Lung microvascular endothelial cell (primary cell): ENCODE data around the gene CST2. TPM values are rescaled to one million over a fixed set of nuclear protein-coding genes. Genes with fewer than 3 reads are reported as not detected.
"Not testable (repeated sequence)": the region's sequence is repeated elsewhere in the genome, so short reads cannot be mapped to it uniquely, and the experiment has no call there.

Source experiments
- DNase-seq, 2 donors: peaks; one replicate each; pipeline versions ENCODE4 v3.0.0 to v3.0.0-alpha.2; 2010; ENCODE audit warnings: low read depth in 2 of 2
- total RNA-seq: library from RNA; depleted of rRNA; stranded (reverse); fragments of >200 nt; gene quantifications from 2 replicates; pipeline ENCODE4 v1.2.1, GENCODE V29; 2014

The CST2 gene
- total RNA-seq, 1 donor from 2014 or later: not detected

DNA sequence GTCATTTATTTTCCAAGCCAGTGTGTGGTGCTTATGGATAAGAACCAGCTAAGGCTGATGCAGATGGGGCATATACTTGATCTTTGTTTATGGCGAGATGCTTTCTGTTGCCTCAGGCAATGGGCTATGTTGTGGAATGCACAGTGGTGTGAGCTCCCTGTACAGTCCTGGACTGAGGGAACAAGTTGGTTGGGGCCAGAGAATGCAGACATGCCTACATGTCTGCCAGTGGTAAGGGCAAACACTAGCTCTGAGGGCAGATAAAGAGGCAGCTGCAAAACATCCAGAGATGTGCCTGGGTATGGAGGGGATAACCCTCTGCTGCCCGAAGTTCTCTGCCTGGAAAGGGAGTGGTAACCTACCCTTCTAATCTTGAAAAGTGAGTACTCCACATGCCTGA lies 16.2 kb downstream of the CST2 start:
- DNase-seq: not testable (repeated sequence)

GRCh38 chr20:23800865-23801264 lies 25.7 kb downstream of the CST2 start:
- DNase-seq: no peak

DNA sequence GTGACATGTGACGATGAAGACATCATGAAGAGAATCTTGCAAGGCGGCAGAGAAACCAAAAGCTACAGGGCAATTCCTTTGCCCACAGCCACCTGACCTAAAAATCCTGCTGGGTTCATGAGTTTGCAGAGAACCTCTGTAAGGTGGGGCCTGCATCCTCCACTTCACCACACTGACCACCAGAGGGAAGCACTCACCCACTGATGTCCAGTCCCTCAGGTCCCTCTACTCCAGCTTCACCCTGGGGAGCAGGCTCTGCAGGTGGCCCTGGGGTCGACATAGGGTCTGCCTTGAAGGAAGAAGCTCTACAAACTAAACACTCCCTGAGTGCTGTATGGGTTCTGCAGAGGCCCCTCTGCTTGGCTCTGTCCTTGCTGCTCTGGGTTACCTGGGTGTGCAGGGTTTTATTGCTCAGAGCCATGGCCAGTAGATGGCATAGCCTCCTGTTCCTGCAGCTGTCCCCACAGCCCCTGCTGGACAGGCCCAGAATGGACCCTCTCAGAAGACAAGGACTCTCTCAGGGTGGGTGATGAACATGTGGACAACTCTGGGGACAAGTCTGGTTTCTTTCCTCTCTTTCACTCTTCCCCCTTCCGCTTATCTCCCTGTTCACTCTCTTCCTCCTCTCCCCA lies 27.2 kb downstream of the CST2 start:
- DNase-seq: peak; percentile 39 to 49

DNA sequence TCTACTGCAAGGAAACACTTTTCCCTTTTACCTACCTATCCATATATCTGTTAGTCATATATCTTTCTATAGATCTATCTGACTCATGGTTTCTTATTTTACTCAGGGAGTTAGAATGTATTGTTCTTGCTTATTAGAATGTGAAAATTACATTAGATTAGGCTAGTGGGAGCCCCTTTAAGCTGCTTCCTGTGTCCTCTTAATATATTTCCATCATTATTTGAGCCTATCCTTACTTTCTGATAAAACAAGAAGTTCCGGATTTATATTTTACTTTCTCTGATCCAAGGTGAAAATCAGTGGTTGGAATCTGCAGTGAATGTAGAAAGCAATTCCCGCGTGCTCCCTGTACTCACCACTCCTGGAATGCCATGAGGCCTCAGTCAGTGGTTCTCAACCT lies 31.0 kb downstream of the CST2 start:
- DNase-seq: no peak

DNA sequence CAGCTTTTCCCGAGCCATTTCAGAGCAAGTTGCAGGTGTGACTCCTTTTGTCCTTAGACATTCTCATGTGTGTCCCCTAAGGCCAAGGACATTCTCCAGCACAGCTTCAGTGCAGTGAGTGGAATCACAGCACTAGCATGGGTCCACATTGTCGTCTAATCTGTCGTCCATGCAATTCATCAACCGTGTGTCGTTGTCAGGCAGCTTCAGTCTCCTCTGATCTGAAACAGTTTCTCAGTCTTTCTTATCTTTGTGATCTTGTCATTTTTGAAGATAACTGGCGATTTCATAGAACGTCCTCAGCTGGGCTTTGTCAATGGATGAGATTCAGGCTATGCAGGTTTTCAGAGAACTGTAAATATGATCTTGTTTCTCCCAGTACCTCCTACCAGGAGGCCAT lies 31.7 kb downstream of the CST2 start:
- DNase-seq: no peak

DNA sequence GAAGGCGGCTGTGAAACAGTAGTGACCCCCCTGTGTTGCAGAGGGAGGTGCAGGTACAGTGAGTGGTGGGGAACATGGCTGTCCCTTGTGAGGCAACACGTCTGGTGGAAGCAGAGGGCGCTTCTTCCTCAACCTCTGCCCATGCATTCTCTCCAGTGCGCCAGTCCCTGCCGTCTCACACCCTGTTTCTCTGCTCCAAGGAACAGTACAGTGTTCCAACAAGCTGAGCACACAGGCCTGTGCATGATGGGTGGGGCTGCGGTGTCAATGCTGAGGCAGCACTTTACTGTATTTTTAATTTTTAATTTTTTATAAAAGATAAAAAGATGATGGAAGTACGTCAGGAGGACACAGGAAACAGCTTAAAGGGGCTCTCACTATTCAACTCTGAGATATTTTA lies 32.5 kb downstream of the CST2 start:
- no peak for DNase-seq

DNA sequence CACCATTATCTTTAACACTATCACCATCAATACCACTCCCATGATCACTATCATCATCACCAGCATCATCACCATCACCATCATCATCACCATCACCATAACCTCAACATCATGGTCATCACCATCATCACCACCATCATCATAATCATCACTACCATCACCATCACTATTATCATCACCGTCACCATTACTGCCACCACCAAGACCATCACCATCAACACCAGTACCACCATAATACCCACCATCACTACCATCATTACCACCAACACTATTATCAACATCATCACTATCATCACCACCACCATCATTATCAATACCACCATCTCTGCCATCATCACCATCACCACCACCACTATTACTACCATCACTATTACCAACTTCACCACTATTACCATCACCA lies 43.1 kb downstream of the CST2 start:
- no peak for DNase-seq

DNA sequence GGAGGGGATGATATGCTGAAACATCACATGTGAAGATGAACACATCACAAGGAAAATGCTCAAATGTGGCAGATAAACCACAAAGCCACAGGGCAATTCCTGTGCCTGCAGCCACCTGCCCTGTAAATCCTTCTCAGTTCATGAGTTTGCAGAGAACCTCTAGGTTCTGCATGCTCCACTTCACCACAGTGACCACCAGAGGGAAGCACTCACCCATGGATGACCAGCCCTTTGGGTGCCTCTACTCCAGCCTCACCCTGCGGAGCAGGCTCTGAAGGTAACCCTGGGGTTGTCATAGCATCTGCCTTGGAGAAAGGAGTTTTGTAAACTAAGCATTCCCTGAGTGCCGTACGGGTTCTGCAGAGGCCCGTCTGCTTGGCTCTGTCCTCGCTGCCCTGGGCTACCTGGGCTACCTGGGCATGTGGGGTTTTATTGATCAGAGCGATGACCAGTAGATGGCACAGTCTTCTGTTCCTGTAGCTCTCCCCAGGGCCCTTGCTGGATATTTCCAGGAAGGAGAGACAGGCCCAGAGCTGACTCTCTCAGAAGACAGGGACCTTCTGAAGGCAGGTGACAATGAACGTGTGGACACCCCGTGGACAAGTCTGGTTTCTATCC lies 44.1 kb downstream of the CST2 start:
- DNase-seq: peak; percentile 21 to 49

DNA sequence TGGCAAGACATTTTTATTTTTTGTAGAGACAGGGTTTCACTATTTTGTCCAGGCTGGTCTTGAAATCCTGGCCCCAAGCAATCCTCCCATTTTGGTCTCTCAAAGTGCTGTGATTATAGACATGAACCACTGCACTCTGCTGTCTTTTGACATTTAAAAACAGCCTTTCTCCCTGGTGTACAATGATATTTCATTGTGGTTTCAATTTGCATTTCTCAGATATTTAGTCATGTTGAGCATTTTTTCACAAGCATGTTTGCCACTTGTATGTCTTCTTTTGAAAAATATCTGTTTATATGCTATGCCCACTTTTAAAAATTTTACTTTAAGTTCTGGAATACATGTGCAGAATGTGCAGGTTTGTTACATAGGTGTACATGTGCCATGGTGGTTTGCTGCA lies 47.9 kb downstream of the CST2 start:
- DNase-seq: not testable (repeated sequence)

- DNase-seq: not testable (repeated sequence)
Observed at GRCh38 chr20:23777380-23777779, 49.1 kb downstream of the CST2 start.

GRCh38 chr20:23776067-23776771 lies 50.3 kb downstream of the CST2 start:
- DNase-seq: no peak

GRCh38 chr20:23774081-23774480 lies 52.4 kb downstream of the CST2 start:
- no peak for DNase-seq

Other genes with a start within 250 kb of the CST2 start
- under 0.01 TPM in 1 of 2 replicates, not detected in the other for gene CST9, start 220.8 kb downstream of the CST2 start, total RNA-seq
- gene CST3, start 188.8 kb downstream of the CST2 start, total RNA-seq: 88.5 and 164 TPM in 2 replicates
- gene CST4, start 137.7 kb downstream of the CST2 start, total RNA-seq: not detected in 2 replicates
- not detected in 2 replicates for gene CST1, start 75.8 kb downstream of the CST2 start, total RNA-seq
- gene CST5, start 53.0 kb upstream of the CST2 start, total RNA-seq: not detected in 2 replicates
- not detected in 2 replicates for gene GGTLC1, start 162.1 kb upstream of the CST2 start, total RNA-seq